RWPE1 (cell line): Measurements from ENCODE around the gene ATP1A1.

ENCODE experiments used
- CTCF ChIA-PET: fragments of 350-600 bp; sonication (Branson Sonifier 250); formaldehyde crosslinking; extraction: SDS; loops from one replicate; lab custom pipeline; 2021; lab: Yijun Ruan, JAX
- POLR2A ChIA-PET: fragments of 400-600 bp; formaldehyde crosslinking; extraction: SDS; loops from one replicate; lab custom pipeline; 2020; ENCODE audit warnings: antibody characterized with exemption; ENCODE audit not compliant: low non-redundant PET; lab: Yijun Ruan, JAX
- DNase-seq: peaks from one replicate; pipeline ENCODE4 v3.0.0; 2012; ENCODE audit warnings: low spot score
- H3K27ac ChIP-seq: fragments of 450-650 bp; 2 replicates; pipeline ENCODE4 v1.5.1; 2017
- TF ChIP-seq, protein P1 (sequence below): fragments of 450-650 bp; conservative IDR thresholded peaks from 2 replicates; pipeline ENCODE4 v1.5.1; 2017; ENCODE audit warnings: low read depth, mild to moderate bottlenecking

The ATP1A1 gene

DNA sequence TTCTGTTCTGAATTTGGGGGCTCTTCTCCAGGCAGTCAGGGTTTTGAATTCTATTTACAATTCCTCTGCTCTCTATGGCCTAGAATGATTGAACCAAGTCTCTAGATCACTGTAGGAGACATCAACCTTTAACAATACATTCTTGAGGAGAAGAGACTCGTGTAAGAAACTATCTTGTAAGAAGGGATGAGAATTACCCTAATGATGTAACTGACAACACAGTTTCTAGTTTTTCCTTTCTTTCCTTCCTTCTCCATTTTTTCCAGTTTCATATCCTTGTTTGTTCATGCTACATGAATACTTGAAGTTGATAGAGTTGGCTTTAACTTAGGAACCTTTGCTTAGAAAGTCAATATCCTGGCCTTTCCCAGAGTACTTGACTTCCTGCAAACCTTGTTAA lies 1.3 kb upstream of the ATP1A1 start:
- ChIA-PET CTCF (interaction anchor here (0.7 to 1.4 kb wide), 2 partner anchors 219 to 1651 kb away, joined by 3 to 4 read pairs; no protein-coding TSS in a partner anchor), POLR2A (no interaction called here)
- TF ChIP-seq, protein P1, sequence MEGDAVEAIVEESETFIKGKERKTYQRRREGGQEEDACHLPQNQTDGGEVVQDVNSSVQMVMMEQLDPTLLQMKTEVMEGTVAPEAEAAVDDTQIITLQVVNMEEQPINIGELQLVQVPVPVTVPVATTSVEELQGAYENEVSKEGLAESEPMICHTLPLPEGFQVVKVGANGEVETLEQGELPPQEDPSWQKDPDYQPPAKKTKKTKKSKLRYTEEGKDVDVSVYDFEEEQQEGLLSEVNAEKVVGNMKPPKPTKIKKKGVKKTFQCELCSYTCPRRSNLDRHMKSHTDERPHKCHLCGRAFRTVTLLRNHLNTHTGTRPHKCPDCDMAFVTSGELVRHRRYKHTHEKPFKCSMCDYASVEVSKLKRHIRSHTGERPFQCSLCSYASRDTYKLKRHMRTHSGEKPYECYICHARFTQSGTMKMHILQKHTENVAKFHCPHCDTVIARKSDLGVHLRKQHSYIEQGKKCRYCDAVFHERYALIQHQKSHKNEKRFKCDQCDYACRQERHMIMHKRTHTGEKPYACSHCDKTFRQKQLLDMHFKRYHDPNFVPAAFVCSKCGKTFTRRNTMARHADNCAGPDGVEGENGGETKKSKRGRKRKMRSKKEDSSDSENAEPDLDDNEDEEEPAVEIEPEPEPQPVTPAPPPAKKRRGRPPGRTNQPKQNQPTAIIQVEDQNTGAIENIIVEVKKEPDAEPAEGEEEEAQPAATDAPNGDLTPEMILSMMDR, result no peak
- peak overlapping the region; percentile 91; the same call in 1 of the 2 replicates for H3K27ac ChIP-seq
- no peak for DNase-seq

- ChIA-PET POLR2A (no interaction called here), CTCF (interaction anchor here (1.4 kb wide), 1 partner anchor 220 kb away, joined by 4 read pairs; no protein-coding TSS in a partner anchor)
- DNase-seq, result no peak
- H3K27ac ChIP-seq, result peak overlapping the region; percentile 91
- TF ChIP-seq, protein P1, result no peak
Observed at GRCh38 chr1:116372191-116372590, 853 bp upstream of the ATP1A1 start.

GRCh38 chr1:116373431-116374352 lies 648 bp downstream of the ATP1A1 start:
- ChIA-PET CTCF (interaction anchor here (1.6 kb wide), 1 partner anchor 222 kb away, joined by 9 read pairs; no protein-coding TSS in a partner anchor), POLR2A (interaction anchor here (0.7 kb wide), 1 partner anchor 65 kb away, joined by 4 read pairs; no protein-coding TSS in a partner anchor)
- TF ChIP-seq, protein P1, result no peak
- peak overlapping the region; percentile 91 for H3K27ac ChIP-seq
- DNase-seq, result no peak

- DNase-seq, result no peak
- TF ChIP-seq, protein P1, result no peak
- CTCF ChIA-PET, result interaction anchor here (1.0 to 1.7 kb wide), 4 partner anchors 24 to 222 kb away, joined by 3 to 9 read pairs (median 4); no protein-coding TSS in a partner anchor
- POLR2A ChIA-PET, result interaction anchor here (0.5 kb wide), 1 partner anchor 15 kb away, joined by 3 read pairs; no protein-coding TSS in a partner anchor
- H3K27ac ChIP-seq, result peak overlapping the region; percentile 91
Observed at GRCh38 chr1:116374353-116375147, 1.5 kb downstream of the ATP1A1 start.

GRCh38 chr1:116375148-116375886 lies 2.3 kb downstream of the ATP1A1 start:
- peak overlapping the region; percentile 91 for H3K27ac ChIP-seq
- POLR2A ChIA-PET, result interaction anchor here (0.5 to 1.0 kb wide), 2 partner anchors 16 to 110 kb away, joined by 3 read pairs; no protein-coding TSS in a partner anchor
- TF ChIP-seq, protein P1, result no peak
- CTCF ChIA-PET, result interaction anchor here (1.0 to 2.4 kb wide), 5 partner anchors 23 to 236 kb away, joined by 3 to 10 read pairs (median 4); no protein-coding TSS in a partner anchor
- no peak for DNase-seq
